ENCODE results near the gene TRIM10.

TRIM10 gene

DNA sequence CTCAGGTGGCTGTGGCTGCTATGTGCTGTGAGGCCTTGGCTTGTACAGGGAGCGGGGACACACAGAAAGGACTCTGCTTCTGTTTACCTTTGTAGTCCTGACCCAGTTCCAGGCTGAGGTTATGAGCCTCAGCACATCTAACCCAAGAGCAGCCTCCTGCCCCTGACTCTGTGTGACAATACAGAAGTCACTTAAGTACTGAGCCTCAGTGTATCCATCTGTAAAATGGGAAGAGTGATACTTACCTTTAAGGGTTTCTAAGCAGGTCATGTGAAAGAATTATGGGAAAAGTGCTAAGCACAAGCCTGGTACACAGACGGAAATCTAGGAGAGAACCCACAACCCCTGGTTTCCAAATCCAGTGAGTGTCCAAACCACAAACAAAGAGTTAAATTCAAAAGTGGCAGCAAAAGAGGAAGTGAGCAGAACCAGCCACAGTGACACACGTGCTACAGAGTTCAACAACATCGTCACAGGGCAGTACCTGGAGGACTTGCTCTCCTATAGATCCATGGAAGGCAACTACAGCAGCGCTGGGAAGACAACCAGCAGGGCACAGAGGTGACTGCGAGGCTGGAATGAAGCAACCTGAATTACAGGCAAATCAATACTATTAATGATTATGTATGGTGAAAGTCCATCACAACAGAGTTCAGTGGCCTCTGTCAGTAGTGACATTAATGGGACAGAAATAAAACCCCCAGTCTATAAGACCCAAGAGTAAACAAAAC is 39.7 kb upstream of the TRIM10 start:
- TF ChIP-seq CTCF (conservative IDR thresholded peaks at IDR 0.05) = no peak
- H3K27ac ChIP-seq = no peak overlapping the region

DNA sequence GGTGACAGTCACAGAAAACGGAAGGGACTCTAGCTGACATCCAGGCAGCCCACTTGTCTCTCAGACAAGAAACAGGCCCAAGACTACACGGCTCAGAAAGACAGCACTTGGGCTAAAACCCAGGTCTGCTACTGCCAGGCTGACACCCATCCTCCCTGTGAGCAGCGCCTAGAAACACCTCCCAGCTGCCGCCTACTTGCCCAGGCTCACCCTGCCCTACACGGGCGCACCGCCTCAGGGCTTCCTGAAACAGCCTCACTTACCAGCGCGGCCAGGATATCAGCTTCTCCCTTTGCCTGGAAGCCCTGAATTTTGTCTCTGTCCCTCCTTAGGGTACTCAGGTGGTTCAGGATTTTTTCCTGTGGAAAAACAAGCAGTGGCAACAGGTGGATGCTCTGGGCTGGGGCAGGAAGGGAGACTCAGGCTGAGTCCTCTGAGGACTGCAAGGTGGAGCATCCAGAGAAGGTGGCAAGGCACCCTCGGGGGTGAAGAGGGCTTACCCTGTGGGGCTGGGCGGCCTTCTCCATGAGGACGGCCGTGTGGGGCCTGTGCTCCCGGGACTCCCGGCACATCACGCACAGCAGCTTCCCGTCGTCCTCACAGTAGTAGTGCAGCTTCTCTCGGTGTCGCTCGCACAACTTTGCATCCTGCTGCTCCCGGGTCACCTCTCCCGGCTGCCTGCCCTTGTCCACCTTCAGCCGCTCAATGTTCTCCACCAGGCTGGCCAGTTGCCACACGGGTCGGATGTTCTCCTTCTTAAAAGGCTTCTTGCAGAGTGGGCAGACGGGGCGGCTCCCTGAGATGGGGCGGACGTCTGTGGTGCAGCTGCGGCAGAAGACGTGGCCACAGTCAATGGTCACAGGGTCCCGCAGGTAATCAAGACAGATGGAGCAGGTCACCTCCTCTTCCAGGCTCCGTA is 37.4 kb upstream of the TRIM10 start:
- no peak overlapping the region for H3K27ac ChIP-seq
- no peak for TF ChIP-seq CTCF (conservative IDR thresholded peaks at IDR 0.05)

DNA sequence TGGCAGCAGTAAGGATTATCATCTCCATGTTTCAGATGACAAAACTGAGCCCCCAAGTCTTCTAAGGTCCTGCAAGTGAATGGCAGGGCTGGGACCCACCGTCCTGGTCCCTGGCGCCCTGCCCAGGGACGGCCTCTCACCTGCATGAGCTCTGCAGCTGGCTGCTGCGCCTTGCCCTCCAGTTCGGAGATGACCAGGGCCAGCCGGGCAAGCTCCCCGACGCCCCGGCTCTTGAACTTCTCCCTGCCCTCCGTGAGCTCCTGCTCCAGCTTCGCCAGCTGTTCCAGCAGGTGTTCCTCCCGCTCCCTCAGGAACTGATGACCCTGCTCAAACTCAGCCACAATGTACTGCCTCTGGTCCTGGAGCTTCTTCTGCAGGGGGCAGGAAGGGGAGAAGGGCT is 35.4 kb upstream of the TRIM10 start:
- H3K27ac ChIP-seq = no peak overlapping the region
- TF ChIP-seq CTCF (conservative IDR thresholded peaks at IDR 0.05) = no peak

- H3K27ac ChIP-seq = no peak overlapping the region
Measured at GRCh38 chr6:30195951-30196350, 34.9 kb upstream of the TRIM10 start.

DNA sequence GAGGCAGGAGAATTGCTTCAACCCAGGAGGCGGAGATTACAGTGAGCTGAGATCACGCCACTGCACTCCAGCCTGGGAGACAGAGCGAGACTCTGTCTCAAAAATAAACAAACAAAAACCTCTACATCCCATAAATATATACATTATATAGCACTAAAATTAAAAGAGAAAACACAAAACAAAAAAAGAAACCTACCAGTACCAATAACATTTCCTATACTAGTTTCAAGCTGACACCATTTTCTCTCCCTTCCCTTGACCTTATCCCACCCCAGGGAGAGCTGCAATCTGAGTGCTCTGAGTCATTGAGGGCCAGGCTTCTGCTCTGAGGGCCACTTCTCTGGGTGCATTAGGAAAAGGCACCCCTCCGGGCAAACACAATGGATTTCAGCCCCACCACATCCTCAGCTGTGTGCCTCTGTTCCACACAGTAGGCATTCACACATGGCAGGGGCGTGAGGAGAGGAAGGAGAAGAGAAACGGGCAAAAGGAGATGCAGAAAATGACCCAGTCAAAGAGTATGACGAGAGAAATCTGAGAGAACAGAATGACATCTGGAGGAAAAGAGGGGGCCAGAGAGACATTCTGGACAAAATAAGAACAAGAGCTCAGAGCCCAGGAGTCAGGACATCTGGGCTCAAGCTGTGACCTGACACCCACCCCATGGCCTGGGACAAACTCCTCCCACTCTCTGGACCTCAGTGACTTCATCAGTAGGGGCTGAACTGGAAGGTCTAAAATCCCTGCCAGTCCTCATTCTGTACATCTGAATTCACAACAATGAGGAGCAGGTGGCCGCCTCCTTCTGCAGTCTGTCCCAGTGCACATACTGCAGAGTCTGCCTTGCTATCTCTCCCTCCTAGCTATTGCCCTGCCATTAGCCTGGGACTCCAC is 34.0 kb upstream of the TRIM10 start:
- no peak for TF ChIP-seq CTCF (conservative IDR thresholded peaks at IDR 0.05)
- H3K27ac ChIP-seq = no peak overlapping the region

More at GRCh38 chr6:30195951-30196350, 34.9 kb upstream of the TRIM10 start:
- TF ChIP-seq CTCF (conservative IDR thresholded peaks at IDR 0.05) = no peak

GRCh38 chr6:30192076-30192475 is 31.1 kb upstream of the TRIM10 start:
- TF ChIP-seq CTCF (conservative IDR thresholded peaks at IDR 0.05) = no peak
- H3K27ac ChIP-seq = no peak overlapping the region

Data from VCaP (cell line).